ENCODE measurements around the gene DBN1.

The DBN1 gene

GRCh38 chr5:177511181-177511580, 37.7 kb upstream of the DBN1 start:
- POLR2A ChIA-PET: no interaction called here
- CTCF ChIA-PET: interaction anchor here (1.5 to 12.3 kb wide), 5 partner anchors 10 to 107 kb away, joined by 3 to 115 read pairs (median 27); partner anchors contain the start of gene PDLIM7

GRCh38 chr5:177510567-177511053, 37.2 kb upstream of the DBN1 start:
- POLR2A ChIA-PET: interaction anchor here (1.0 to 3.1 kb wide), 2 partner anchors 14 to 84 kb away, joined by 4 to 17 read pairs; partner anchors contain the start of genes GRK6 and PDLIM7
- no peak for TF ChIP-seq CTCF (IDR thresholded peaks at IDR 0.05; ENCODE audit: control extremely low read depth, extremely low read depth, low read depth, missing control alignments)
- DNase-seq (ENCODE audit: extremely low spot score): no peak
- CTCF ChIA-PET: interaction anchor here (1.0 to 12.3 kb wide), 7 partner anchors 11 to 107 kb away, joined by 3 to 115 read pairs (median 5); partner anchors contain the start of gene PDLIM7

More at GRCh38 chr5:177511181-177511580, 37.7 kb upstream of the DBN1 start:
- DNase-seq (ENCODE audit: extremely low spot score): no peak
- no peak for TF ChIP-seq CTCF (IDR thresholded peaks at IDR 0.05; ENCODE audit: control extremely low read depth, extremely low read depth, low read depth, missing control alignments)

DNA sequence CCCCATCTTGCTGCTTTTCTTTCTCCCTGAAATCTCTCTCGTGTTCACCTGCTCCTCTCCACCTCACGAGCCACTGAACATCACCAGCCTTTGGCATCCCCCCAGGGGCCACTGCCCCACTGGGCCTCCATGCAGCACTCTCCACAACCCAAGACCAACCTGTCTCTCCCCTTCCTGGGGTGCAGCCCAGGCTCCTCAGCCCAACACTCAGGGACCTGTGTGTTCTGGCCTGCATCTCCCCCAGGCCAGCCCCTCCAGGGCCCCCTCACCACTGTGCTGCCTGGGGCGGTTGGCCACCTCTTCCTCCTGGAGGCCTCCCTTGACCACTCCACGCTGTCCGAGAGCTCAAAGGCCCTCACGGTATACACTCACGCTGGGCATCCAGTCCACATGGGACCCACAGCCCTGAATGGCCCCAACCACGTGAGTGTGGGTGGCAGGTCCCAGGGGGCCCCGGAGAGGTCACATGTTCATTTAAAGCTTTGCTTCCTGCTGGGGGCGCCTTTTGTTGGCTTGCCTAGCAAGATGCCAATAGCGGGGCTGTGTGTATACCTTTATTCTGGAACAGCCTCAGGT, 36.6 kb upstream of the DBN1 start:
- ChIA-PET CTCF (interaction anchor here (1.0 to 12.3 kb wide), 8 partner anchors 11 to 194 kb away, joined by 3 to 115 read pairs (median 4); partner anchors contain the start of gene PDLIM7), POLR2A (interaction anchor here (0.6 to 3.1 kb wide), 7 partner anchors 13 to 1008 kb away, joined by 3 to 17 read pairs (median 3); partner anchors contain the start of genes GRK6 and PDLIM7)
- TF ChIP-seq CTCF (IDR thresholded peaks at IDR 0.05; ENCODE audit: control extremely low read depth, extremely low read depth, low read depth, missing control alignments): no peak
- peak; percentile 75 for DNase-seq (ENCODE audit: extremely low spot score)

- CTCF ChIA-PET: interaction anchor here (0.9 to 12.3 kb wide), 11 partner anchors 11 to 199 kb away, joined by 3 to 115 read pairs (median 4); partner anchors contain the start of gene PDLIM7
- no peak for TF ChIP-seq CTCF (IDR thresholded peaks at IDR 0.05; ENCODE audit: control extremely low read depth, extremely low read depth, low read depth, missing control alignments)
- peak; percentile 66 for DNase-seq (ENCODE audit: extremely low spot score)
- POLR2A ChIA-PET: interaction anchor here (0.6 to 3.1 kb wide), 7 partner anchors 13 to 1008 kb away, joined by 3 to 17 read pairs (median 3); partner anchors contain the start of gene PDLIM7
These were observed 36.0 kb upstream of the DBN1 start, which contains the start of gene DOK3 for GRCh38 chr5:177509381-177509951. Gene DOK3, minus strand, starts transcription at chr5:177509826. Its CDS starts 286 bp downstream, at chr5:177509540.

GRCh38 chr5:177508837-177509236, 35.4 kb upstream of the DBN1 start:
- ChIA-PET POLR2A (interaction anchor here (0.7 to 3.1 kb wide), 4 partner anchors 12 to 196 kb away, joined by 3 to 17 read pairs (median 3); partner anchors contain the start of gene PDLIM7), CTCF (interaction anchor here (0.8 to 12.3 kb wide), 13 partner anchors 10 to 199 kb away, joined by 3 to 115 read pairs (median 3); partner anchors contain the start of gene PDLIM7)
- DNase-seq (ENCODE audit: extremely low spot score): peak; percentile 66
- TF ChIP-seq CTCF (IDR thresholded peaks at IDR 0.05; ENCODE audit: control extremely low read depth, extremely low read depth, low read depth, missing control alignments): no peak

DNA sequence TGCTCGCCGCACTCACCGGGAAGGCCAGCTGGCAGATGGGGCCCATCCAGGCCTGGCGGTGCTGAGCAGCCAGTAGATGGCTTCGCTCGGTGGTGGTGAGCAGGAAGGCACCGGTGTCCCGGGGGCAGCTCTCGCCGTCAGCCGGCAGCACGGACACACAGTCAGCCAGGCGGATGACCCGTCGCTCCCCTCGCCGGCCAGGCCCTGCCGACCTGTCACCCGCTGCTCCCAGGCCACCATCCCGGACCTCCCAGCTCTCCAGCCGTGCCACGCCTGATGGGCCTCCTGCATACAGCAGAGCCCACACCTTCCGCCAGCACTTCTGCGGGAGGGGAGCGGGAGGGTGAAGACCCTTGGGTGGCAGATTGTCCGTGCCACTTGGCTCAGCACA, 34.8 kb upstream of the DBN1 start:
- CTCF ChIA-PET: interaction anchor here (0.8 to 12.3 kb wide), 9 partner anchors 9 to 119 kb away, joined by 3 to 115 read pairs (median 4); partner anchors contain the start of gene PDLIM7
- POLR2A ChIA-PET: interaction anchor here (0.5 to 3.1 kb wide), 3 partner anchors 11 to 42 kb away, joined by 3 to 17 read pairs (median 3); partner anchors contain the start of gene PDLIM7

More for the DNA sequence above, 34.8 kb upstream of the DBN1 start:
- DNase-seq (ENCODE audit: extremely low spot score): no peak
- TF ChIP-seq CTCF (IDR thresholded peaks at IDR 0.05; ENCODE audit: control extremely low read depth, extremely low read depth, low read depth, missing control alignments): no peak

Measured in GM10248 (cell line).